ENCODE measurements around the gene SCGN.

Gene SCGN

DNA sequence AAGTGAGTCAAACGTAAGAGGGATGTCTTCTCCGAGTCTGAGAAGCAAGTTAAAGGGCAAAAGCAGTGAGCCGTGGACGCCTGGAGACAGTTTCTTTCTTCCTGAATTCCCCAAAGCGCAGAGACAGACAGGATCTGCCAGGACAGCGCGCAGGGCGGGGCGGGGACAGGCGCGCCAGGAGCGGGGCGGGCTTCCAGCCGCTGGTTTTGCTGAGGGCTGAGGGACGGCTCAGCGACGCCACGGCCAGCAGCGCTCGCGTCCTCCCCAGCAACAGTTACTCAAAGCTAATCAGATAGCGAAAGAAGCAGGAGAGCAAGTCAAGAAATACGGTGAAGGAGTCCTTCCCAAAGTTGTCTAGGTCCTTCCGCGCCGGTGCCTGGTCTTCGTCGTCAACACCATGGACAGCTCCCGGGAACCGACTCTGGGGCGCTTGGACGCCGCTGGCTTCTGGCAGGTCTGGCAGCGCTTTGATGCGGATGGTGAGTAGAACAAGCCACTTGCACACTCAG lies at the start of gene SCGN:
SCGN (plus strand) TSS at position 209 of the 509 bp plus-strand sequence; CDS start at position 398, 189 bp downstream.
- DNase-seq = no peak

DNA sequence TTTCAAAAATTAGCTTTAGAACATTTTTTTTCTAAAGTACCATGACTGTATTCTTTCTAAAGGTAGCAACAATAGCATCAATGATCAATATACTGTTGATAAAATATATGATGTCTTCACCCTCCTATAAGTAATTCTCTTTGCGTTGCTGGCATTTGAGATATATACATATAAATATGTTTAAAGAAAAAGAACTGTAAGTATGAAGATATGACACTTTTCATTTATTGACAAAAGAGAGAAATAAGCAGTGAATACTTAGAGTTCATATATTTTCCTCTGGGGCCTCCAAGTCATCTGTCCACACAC lies 49.4 kb upstream of the SCGN start:
- DNase-seq = no peak

DNA sequence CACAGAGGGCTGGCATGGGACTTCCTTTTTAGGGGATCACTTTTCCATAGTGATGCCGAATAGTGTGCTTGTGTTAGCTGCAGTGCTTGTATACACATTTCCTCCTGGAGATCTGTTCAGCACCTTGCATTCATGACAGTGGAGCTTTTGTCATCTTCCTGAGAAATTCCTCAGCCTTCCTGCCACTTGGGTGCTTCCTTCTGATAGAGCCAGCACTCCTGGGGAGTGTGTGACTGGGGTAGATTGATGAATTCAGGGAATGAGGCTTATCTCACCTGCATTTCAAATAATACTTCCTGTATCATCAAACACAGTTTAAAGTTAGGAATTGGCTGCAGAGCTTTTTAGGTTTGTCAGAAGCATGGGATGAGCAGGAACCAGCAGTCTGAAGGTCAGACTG lies 48.8 kb upstream of the SCGN start:
- no peak for DNase-seq

- no peak for DNase-seq
These were observed 45.9 kb upstream of the SCGN start for GRCh38 chr6:25606151-25606550.

DNA sequence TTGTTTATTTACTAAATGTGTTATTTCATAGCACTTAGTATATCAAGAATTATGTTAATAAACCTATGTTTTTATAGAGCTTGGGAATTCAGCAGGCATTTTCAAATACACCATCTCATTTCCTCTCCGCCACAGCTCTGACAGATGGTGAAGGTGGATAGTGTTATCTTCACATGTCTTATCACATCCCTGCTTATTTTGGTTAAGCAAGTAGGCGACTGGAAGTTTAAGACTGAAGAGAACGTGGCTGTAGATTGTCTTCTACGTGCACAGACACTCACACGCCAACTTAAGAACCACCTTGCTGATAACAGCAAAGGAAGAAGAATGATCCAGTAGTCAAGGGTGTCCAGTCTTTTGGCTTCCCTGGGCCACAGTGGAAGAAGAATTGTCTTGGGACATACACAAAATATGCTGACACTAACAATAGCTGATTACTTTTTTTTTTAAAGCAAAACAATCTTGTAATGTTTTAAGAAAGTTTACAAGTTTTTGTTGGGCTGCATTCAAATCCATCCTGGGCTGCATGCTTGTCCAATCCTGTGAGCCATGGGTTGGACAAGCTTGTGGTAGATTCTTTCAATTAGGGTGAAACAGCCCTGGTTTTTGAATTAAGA lies 43.3 kb upstream of the SCGN start:
- no peak for DNase-seq

DNA sequence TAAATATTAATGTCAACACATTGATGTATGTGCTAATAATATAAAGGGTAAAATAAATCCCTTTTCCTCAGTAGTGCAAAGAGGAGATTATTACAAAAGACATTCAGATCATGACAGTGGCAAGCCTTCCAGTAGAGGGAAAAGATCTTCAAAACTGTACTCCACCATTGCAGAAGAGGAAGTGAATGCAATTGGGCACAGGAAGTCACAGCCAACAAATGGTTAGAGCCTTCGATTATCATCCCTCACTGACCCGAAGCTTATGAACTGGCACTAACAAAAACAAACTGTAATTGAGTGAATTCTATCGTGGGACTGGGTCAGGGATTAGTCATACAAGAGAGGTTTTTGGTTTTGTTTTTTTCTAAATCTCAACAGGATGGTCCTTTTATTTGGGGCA lies 39.3 kb upstream of the SCGN start:
- DNase-seq = no peak

DNA sequence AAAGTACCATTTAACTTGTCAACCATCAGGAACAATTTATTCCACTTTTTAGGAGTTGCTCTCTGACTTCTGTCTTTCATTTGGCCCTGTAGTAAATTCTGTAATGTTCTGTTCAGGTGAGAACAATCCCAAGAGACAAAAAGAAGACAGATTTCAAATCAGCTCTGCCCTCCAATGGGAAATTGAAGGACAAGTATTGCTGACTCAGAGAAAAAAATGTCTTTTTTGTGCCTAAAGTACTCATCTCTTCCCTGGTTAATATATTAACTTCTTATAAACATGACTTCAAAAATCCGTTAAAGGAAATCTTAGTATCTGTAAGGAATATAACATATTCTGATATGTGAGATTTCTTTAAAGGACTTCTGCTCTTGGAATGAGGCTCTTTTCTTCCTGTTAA lies 38.6 kb upstream of the SCGN start:
- no peak for DNase-seq

- DNase-seq = no peak
These were observed 38.0 kb upstream of the SCGN start for GRCh38 chr6:25614052-25614451.

DNA sequence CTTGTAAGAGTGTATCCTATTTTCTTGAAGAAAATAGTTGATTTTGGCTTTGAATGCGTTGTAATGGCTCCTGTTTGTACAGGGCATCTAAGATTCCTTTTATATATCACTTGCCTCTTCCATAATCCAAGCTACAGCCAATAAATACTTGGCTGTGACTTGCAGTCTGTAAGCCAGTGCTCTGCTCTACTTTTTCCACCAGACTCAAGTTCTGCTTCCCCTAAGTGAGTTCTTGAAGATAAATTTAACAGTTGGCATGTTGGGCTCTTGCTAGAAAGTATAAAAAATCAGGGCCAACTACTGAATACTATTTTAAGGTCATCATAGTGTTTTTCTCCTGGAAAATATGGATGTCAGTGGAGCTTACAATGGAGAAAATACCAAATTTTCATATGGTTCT lies 36.5 kb upstream of the SCGN start:
- DNase-seq = no peak

DNA sequence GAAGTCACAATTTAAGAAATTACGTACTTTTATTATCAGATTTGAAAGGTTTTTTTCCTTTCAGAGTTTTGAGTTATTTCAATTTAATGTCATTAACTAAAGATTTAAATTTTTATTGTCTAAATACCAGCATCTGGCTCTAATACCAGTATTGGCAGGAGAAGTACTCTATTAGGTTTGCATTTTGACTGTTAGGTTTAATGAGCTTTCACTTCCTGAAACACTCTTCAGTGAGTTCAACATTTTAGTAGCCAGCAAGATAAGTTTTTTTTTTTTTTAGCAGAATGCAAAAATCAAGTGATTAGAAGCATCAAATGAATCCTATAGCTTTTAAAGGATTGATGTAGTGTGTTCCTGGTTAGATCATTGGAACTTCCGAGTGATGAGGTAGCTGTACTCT lies 34.0 kb upstream of the SCGN start:
- no peak for DNase-seq

- DNase-seq = no peak
These were observed 32.8 kb upstream of the SCGN start for GRCh38 chr6:25619217-25619616.

GRCh38 chr6:25620391-25620790 lies 31.6 kb upstream of the SCGN start:
- DNase-seq = no peak

DNA sequence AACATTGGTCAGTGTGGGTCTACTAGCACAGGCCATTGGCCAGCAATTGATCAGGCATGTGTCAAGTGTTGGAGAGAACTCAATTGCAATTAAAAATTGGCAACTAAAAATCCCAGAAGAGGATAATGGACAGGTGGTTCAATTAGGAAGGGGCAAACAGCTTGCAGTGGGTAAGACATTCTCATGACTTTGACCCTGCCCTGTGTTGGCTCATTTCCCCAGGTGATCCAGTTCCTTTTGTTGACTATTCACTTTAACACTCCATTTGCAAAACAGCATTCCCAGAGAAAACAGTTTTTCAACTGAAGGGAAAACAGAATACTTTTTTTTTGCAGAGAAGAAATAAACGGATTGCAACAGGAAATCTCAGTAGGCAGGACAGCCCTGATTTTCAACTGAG lies 28.9 kb upstream of the SCGN start:
- DNase-seq = no peak

DNA sequence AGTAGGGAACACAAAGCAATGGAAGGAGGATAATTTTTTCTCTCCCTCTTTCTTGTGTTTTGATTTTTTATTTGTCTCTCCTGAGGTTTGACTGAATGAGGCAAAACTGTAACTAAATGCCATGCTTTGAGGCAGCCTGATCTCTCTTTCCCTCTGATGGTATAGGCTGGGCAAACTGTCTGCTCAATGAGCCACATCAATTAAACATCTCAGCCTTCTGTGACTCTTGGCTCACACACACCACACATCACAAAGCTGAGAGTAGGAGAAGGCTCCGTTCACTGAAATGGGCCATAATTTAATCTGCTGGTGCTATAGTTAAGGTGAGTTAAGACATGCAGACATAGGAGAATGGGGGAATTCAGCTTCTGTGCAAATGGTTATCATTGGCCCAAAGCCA lies 28.1 kb upstream of the SCGN start:
- DNase-seq = no peak

DNA sequence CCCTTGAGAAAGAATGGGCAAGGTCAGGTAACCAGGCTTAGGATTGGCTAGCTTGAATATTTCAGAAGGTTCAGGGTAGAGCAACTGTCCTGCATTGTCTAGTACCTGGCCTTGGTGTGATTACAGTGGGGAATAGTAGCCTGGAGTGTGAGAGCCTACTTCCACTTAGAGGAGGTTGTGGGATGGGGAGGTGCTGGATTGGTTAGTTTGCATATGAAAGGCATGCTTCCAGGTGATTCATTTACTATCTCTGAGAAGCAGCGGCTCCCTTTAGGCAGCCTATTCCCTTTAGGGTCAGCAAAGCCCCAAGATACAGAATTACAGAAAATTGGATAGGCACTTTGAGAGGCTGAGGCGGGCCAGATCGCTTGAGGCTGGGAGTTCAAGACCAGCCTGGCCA lies 25.0 kb upstream of the SCGN start:
- no peak for DNase-seq

- no peak for DNase-seq
These were observed 23.4 kb upstream of the SCGN start for GRCh38 chr6:25628471-25629197.

GRCh38 chr6:25629198-25629576 lies 22.8 kb upstream of the SCGN start:
- DNase-seq = no peak

GRCh38 chr6:25630508-25631278 lies 21.3 kb upstream of the SCGN start:
- DNase-seq = no peak

GRCh38 chr6:25635886-25636317 lies 16.1 kb upstream of the SCGN start:
- DNase-seq = no peak

DNA sequence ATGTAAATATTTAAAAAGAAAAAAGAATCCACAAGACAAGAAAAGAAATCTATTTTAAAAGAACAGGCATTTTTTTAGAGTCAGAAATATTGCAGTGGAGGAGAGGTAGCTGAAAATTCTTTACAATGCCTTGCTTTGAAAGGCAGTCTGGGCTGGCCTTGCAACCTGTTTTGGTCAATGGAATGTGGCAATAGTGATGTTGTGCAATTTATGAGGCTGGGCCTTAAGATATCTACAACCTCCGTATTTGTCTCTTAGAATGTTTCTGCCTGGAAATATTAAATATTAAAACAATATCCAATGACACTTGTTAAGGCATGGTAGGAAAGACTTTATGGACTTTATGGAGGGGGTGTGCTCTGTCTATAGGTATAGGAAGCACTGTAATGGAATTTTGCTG lies 14.8 kb upstream of the SCGN start:
- DNase-seq = no peak

- no peak for DNase-seq
These were observed 14.0 kb upstream of the SCGN start for GRCh38 chr6:25637960-25638434.

DNA sequence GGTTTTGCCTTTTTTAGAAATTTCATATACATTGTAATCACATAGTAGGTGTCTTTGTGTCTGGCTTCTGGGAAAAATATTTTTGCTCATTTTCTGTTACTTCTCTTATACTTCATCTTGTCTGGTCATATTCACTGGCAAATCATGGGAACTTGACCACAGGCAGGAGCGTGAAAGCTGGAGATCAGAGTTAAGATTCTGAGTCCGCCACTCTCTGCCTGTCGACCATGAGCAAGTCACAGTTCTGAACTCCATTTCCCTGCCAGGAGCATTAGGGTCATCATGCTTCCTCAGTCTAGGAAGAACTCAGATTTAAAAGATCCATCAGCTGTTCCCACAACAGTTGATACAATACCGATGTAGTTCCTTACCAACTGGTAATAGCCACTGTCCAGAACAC lies 12.4 kb upstream of the SCGN start:
- DNase-seq = no peak

GRCh38 chr6:25640446-25640845 lies 11.6 kb upstream of the SCGN start:
- DNase-seq = no peak

DNA sequence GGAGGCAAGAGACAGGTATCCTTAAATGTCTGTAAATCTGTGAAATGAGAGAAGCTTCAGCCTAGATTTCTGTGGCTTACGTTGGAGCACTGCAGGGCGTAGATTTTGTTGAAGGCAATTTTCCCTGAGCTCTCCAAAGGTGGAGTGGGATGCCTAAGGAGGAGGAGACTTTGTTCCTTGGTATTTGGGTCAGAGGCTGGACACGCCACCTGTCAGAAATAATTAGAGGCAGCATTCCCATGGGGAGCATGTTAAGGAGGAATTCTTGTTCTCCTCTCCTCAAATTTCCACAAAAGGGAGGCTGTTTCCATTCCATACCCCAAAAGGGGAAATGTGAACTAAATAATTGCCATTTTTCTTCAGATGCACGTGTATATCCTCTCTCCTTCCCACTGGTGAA lies 11.1 kb upstream of the SCGN start:
- no peak for DNase-seq

Measured in T1000 (cell line).